Natural killer cell (primary cell): ENCODE measurements around the gene CACNA1C. TPM values are rescaled to one million over a fixed set of nuclear protein-coding genes. Genes with fewer than 3 reads are reported as not detected.

Experiments
- ATAC-seq, 3 donors: fragments of 150-1000 bp in 2 of 3; fragments of 200-7000 bp in 1 of 3; cut with Tn5 transposase; 1 replicate in 1 of 3; 2 replicates in 2 of 3; pipeline ENCODE4 v1.10.0; 2021; ENCODE audit warnings: mild to moderate bottlenecking in 2 of 3, moderate library complexity in 2 of 3
- DNase-seq, 2 donors: peaks; one replicate each; pipeline versions ENCODE4 v3.0.0 to v3.0.0-alpha.2; 2013 to 2021; ENCODE audit warnings: mixed read lengths in 1 of 2
- H3K27ac ChIP-seq: one replicate; pipeline ENCODE4 v1.5.1; 2013; ENCODE audit warnings: mild to moderate bottlenecking, low read length
- H3K27me3 ChIP-seq: one replicate; pipeline ENCODE4 v1.6.1; 2013; ENCODE audit warnings: low read length; ENCODE audit not compliant: control insufficient read depth, insufficient read depth
- H3K36me3 ChIP-seq: one replicate; pipeline ENCODE4 v1.6.1; 2013; ENCODE audit warnings: low read length; ENCODE audit not compliant: control insufficient read depth, insufficient read depth
- H3K4me1 ChIP-seq: one replicate; pipeline ENCODE4 v1.6.1; 2013; ENCODE audit warnings: low read length; ENCODE audit not compliant: control insufficient read depth, insufficient read depth
- H3K4me3 ChIP-seq: one replicate; pipeline ENCODE4 v1.5.1; 2013; ENCODE audit warnings: low read length
- H3K9me3 ChIP-seq: one replicate; pipeline ENCODE4 v1.6.1; 2013; ENCODE audit warnings: low read length; ENCODE audit not compliant: control insufficient read depth, insufficient read depth
- H3K27ac Mint-ChIP-seq, 2 donors: one replicate each; pipeline ENCODE4 v1.8.0; 2022; ENCODE audit warnings: mild to moderate bottlenecking in 2 of 2, mixed read lengths in 2 of 2, moderate library complexity in 1 of 2
- H3K27me3 Mint-ChIP-seq, 2 donors: one replicate each; pipeline ENCODE4 v1.8.0; 2022; ENCODE audit warnings: low read depth in 2 of 2, mixed read lengths in 2 of 2
- H3K36me3 Mint-ChIP-seq: one replicate; pipeline ENCODE4 v1.8.0; 2022; ENCODE audit warnings: mixed read lengths
- H3K4me1 Mint-ChIP-seq, 2 donors: one replicate each; pipeline ENCODE4 v1.8.0; 2022; ENCODE audit warnings: mixed read lengths in 2 of 2
- H3K4me3 Mint-ChIP-seq: one replicate; pipeline ENCODE4 v1.8.0; 2022; ENCODE audit warnings: mild to moderate bottlenecking, moderate library complexity, mixed read lengths
- H3K9me3 Mint-ChIP-seq, 2 donors: one replicate each; pipeline ENCODE4 v1.8.0; 2022; ENCODE audit warnings: mixed read lengths in 2 of 2
- whole genome bisulfite sequencing: methylation state at CpG from one replicate; pipeline ENCODE4 v1.1.7; 2013; ENCODE audit warnings: missing lambda C conversion rate; ENCODE audit not compliant: insufficient coverage; 5-methylcytosine and 5-hydroxymethylcytosine counted together
- intact Hi-C: fragments of 100-400 bp; cut with micrococcal nuclease; formaldehyde crosslinking; loops from one replicate; pipeline ENCODE4 v1.14.2; 2022
- total RNA-seq, 4 donors: library from RNA; stranded (reverse); fragments of 120-200 nt in 1 of 4; gene quantifications; one replicate each; pipeline versions ENCODE4 v1.2.3 to v1.2.4, GENCODE V29; 2013 to 2022
- TF ChIP-seq, protein P1 (sequence below): fragments of 200-600 bp; IDR thresholded peaks from one replicate; pipeline ENCODE4 v1.8.0; 2022; ENCODE audit warnings: antibody characterized with exemption

The CACNA1C gene
- total RNA-seq, 3 donors from 2014 or later (not counting 1 experiment from before 2014, with no cell fraction given): 0.07 to 0.35 (median 0.08) TPM

- no peak overlapping the region for H3K4me3 Mint-ChIP-seq
- Histone ChIP-seq H3K27me3 (no peaks in the 10 kb centered on the region), H3K4me3 (no peak overlapping the region), H3K9me3 (no peaks in the 10 kb centered on the region), H3K4me1 (no peaks in the 10 kb centered on the region), H3K36me3 (no peaks in the 10 kb centered on the region), H3K27ac (no peak overlapping the region)
- DNase-seq: no peak
- no peak overlapping the region for H3K27ac Mint-ChIP-seq
- intact Hi-C loops: no loop called here
- TF ChIP-seq, protein P1, sequence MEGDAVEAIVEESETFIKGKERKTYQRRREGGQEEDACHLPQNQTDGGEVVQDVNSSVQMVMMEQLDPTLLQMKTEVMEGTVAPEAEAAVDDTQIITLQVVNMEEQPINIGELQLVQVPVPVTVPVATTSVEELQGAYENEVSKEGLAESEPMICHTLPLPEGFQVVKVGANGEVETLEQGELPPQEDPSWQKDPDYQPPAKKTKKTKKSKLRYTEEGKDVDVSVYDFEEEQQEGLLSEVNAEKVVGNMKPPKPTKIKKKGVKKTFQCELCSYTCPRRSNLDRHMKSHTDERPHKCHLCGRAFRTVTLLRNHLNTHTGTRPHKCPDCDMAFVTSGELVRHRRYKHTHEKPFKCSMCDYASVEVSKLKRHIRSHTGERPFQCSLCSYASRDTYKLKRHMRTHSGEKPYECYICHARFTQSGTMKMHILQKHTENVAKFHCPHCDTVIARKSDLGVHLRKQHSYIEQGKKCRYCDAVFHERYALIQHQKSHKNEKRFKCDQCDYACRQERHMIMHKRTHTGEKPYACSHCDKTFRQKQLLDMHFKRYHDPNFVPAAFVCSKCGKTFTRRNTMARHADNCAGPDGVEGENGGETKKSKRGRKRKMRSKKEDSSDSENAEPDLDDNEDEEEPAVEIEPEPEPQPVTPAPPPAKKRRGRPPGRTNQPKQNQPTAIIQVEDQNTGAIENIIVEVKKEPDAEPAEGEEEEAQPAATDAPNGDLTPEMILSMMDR: no peak
- no peaks in the 10 kb centered on the region for H3K4me1 Mint-ChIP-seq
- no peaks in the 10 kb centered on the region for H3K9me3 Mint-ChIP-seq
- WGBS: 94% methylated on average over 8 of the region's 8 CpGs
- H3K27me3 Mint-ChIP-seq: peaks cover 0 to 3% of the 10 kb centered on the region in 2 donors
- no peaks in the 10 kb centered on the region for H3K36me3 Mint-ChIP-seq
- no peak for ATAC-seq
Measured at GRCh38 chr12:2413301-2413700, 360.5 kb downstream of the CACNA1C start.

GRCh38 chr12:2413999-2414792, 361.4 kb downstream of the CACNA1C start:
- Mint-ChIP-seq H3K36me3 (no peaks in the 10 kb centered on the region), H3K27ac (no peak overlapping the region), H3K4me3 (no peak overlapping the region), H3K9me3 (no peaks in the 10 kb centered on the region), H3K27me3 (peaks cover 0 to 3% of the 10 kb centered on the region in 2 donors), H3K4me1 (no peaks in the 10 kb centered on the region)
- TF ChIP-seq, protein P1: no peak
- intact Hi-C loops: no loop called here
- Histone ChIP-seq H3K27me3 (no peaks in the 10 kb centered on the region), H3K4me3 (no peak overlapping the region), H3K9me3 (no peaks in the 10 kb centered on the region), H3K27ac (no peak overlapping the region), H3K4me1 (no peaks in the 10 kb centered on the region), H3K36me3 (no peaks in the 10 kb centered on the region)
- WGBS: 77% methylated on average over 13 of the region's 13 CpGs
- DNase-seq (no peak), ATAC-seq (no peak)

- Mint-ChIP-seq H3K4me1 (no peaks in the 10 kb centered on the region), H3K27ac (no peak overlapping the region), H3K27me3 (peaks cover 0 to 3% of the 10 kb centered on the region in 2 donors), H3K4me3 (no peak overlapping the region), H3K36me3 (no peaks in the 10 kb centered on the region), H3K9me3 (no peaks in the 10 kb centered on the region)
- H3K9me3 ChIP-seq: no peaks in the 10 kb centered on the region
- no peaks in the 10 kb centered on the region for H3K4me1 ChIP-seq
- H3K4me3 ChIP-seq: no peak overlapping the region
- ATAC-seq (no peak), DNase-seq (no peak)
- TF ChIP-seq, protein P1: no peak
- WGBS: 91% methylated on average over 19 of the region's 19 CpGs
- intact Hi-C loops: no loop called here
- H3K27me3 ChIP-seq: no peaks in the 10 kb centered on the region
- H3K27ac ChIP-seq: no peak overlapping the region
- H3K36me3 ChIP-seq: no peaks in the 10 kb centered on the region
Measured at GRCh38 chr12:2414810-2415567, 362.2 kb downstream of the CACNA1C start.
